ENCODE data around the gene SAMD10. TPM values are rescaled to one million over a fixed set of nuclear protein-coding genes. Genes with fewer than 3 reads are reported as not detected.
"Not testable (repeated sequence)": the region's sequence is repeated elsewhere in the genome, so short reads cannot be mapped to it uniquely, and the experiment has no call there.

The SAMD10 gene
- total RNA-seq, 2 experiments from 2014 or later = 23.7 to 24.5 TPM

GRCh38 chr20:63973636-63974401 lies 5.6 kb downstream of the SAMD10 start:
- H3K9me3 Mint-ChIP-seq = no peaks in the 10 kb centered on the region
- intact Hi-C loops (cut with micrococcal nuclease) = loop anchor here (5.0 to 10.0 kb wide), 3 partner anchors 187 to 339 kb away; partner anchors contain the start of genes LIME1 and SLC2A4RG
- H3K4me1 Mint-ChIP-seq (ENCODE audit: low read depth) = peaks cover 37% of the 10 kb centered on the region
- peaks cover 24% of the 10 kb centered on the region for H3K36me3 Mint-ChIP-seq
- peak overlapping the region; percentile 31 for H3K27ac Mint-ChIP-seq
- no peak overlapping the region for H3K4me3 Mint-ChIP-seq
- H3K27me3 Mint-ChIP-seq = no peaks in the 10 kb centered on the region
- ChIA-PET POLR2A (interaction anchor here (0.6 kb wide), 2 partner anchors 46 to 224 kb away, joined by 3 read pairs; no protein-coding TSS in a partner anchor), CTCF (interaction anchor here (0.6 to 2.8 kb wide), 28 partner anchors 10 to 477 kb away, joined by 3 to 18 read pairs (median 4); partner anchors contain the start of genes ARFRP1, PTK6, TPD52L2 and UCKL1)
- DNase-seq = peak; percentile 83

- intact Hi-C loops (cut with micrococcal nuclease) = loop anchor here (5.0 to 10.0 kb wide), 3 partner anchors 186 to 338 kb away; partner anchors contain the start of genes LIME1 and SLC2A4RG
- H3K9me3 Mint-ChIP-seq = no peaks in the 10 kb centered on the region
- ChIA-PET CTCF (interaction anchor here (0.6 to 2.8 kb wide), 18 partner anchors 9 to 477 kb away, joined by 3 to 18 read pairs (median 5); partner anchors contain the start of genes PTK6 and TPD52L2), POLR2A (no interaction called here)
- H3K27me3 Mint-ChIP-seq = no peaks in the 10 kb centered on the region
- peaks cover 39% of the 10 kb centered on the region for H3K4me1 Mint-ChIP-seq (ENCODE audit: low read depth)
- DNase-seq = no peak
- H3K4me3 Mint-ChIP-seq = no peak overlapping the region
- no peak overlapping the region for H3K27ac Mint-ChIP-seq
- H3K36me3 Mint-ChIP-seq = peaks cover 25% of the 10 kb centered on the region
Measured at GRCh38 chr20:63973160-63973479, 6.3 kb downstream of the SAMD10 start.

GRCh38 chr20:63972312-63973159 lies 6.9 kb downstream of the SAMD10 start:
- ChIA-PET CTCF (interaction anchor here (0.9 to 2.8 kb wide), 7 partner anchors 11 to 476 kb away, joined by 3 to 18 read pairs (median 5); partner anchors contain the start of genes PTK6 and TPD52L2), POLR2A (no interaction called here)
- Mint-ChIP-seq H3K4me1 (ENCODE audit: low read depth) (peaks cover 34% of the 10 kb centered on the region), H3K4me3 (no peak overlapping the region), H3K27ac (no peak overlapping the region), H3K9me3 (no peaks in the 10 kb centered on the region), H3K36me3 (peaks cover 25% of the 10 kb centered on the region), H3K27me3 (no peaks in the 10 kb centered on the region)
- intact Hi-C loops (cut with micrococcal nuclease) = loop anchor here (5.0 to 10.0 kb wide), 3 partner anchors 185 to 338 kb away; partner anchors contain the start of genes LIME1 and SLC2A4RG
- no peak for DNase-seq

- Mint-ChIP-seq H3K4me1 (ENCODE audit: low read depth) (peaks cover 28% of the 10 kb centered on the region), H3K36me3 (peaks cover 20% of the 10 kb centered on the region)
- DNase-seq, H3K27me3 Mint-ChIP-seq, H3K9me3 Mint-ChIP-seq, H3K27ac Mint-ChIP-seq, POLR2A ChIA-PET, H3K4me3 Mint-ChIP-seq: not testable (repeated sequence)
- CTCF ChIA-PET = interaction anchor here (0.7 kb wide), 1 partner anchor 90 kb away, joined by 3 read pairs; no protein-coding TSS in a partner anchor
- intact Hi-C loops (cut with micrococcal nuclease) = loop anchor here (5.0 to 10.0 kb wide), 3 partner anchors 185 to 337 kb away; partner anchors contain the start of genes LIME1 and SLC2A4RG
Measured at GRCh38 chr20:63971960-63972311, 7.5 kb downstream of the SAMD10 start.

GRCh38 chr20:63970714-63971431 lies 8.6 kb downstream of the SAMD10 start:
- Mint-ChIP-seq H3K4me1 (ENCODE audit: low read depth) (peaks cover 17% of the 10 kb centered on the region), H3K9me3 (no peaks in the 10 kb centered on the region), H3K27ac (no peak overlapping the region), H3K27me3 (no peaks in the 10 kb centered on the region), H3K36me3 (peaks cover 12% of the 10 kb centered on the region), H3K4me3 (peak overlapping the region; percentile 65)
- DNase-seq = no peak
- intact Hi-C loops (cut with micrococcal nuclease) = loop anchor here (5.0 to 10.0 kb wide), 3 partner anchors 184 to 336 kb away; partner anchors contain the start of genes LIME1 and SLC2A4RG
- ChIA-PET POLR2A (no interaction called here), CTCF (interaction anchor here (0.6 to 1.0 kb wide), 2 partner anchors 66 to 433 kb away, joined by 3 read pairs; no protein-coding TSS in a partner anchor)

GRCh38 chr20:63969838-63970713 lies 9.4 kb downstream of the SAMD10 start, which contains the start of gene ZNF512B:
Gene ZNF512B (minus strand): TSS chr20:63969930. CDS start chr20:63967950, 1,980 bp downstream.
- H3K4me3 Mint-ChIP-seq = peak within 1 kb of the TSS; percentile 81
- H3K4me1 Mint-ChIP-seq (ENCODE audit: low read depth) = peaks cover 17% of the 10 kb centered on the region
- intact Hi-C loops (cut with micrococcal nuclease) = loop anchor here (5.0 to 10.0 kb wide), 3 partner anchors 183 to 335 kb away; partner anchors contain the start of genes LIME1 and SLC2A4RG
- no peaks in the 10 kb centered on the region for H3K9me3 Mint-ChIP-seq
- CTCF ChIA-PET = interaction anchor here (1.0 kb wide), 1 partner anchor 432 kb away, joined by 3 read pairs; no protein-coding TSS in a partner anchor
- H3K36me3 Mint-ChIP-seq = peaks cover 12% of the 10 kb centered on the region
- POLR2A ChIA-PET = no interaction called here
- peak; percentile 67 for DNase-seq
- peak within 1 kb of the TSS; percentile 78 for H3K27ac Mint-ChIP-seq
- H3K27me3 Mint-ChIP-seq = no peaks in the 10 kb centered on the region

- peak overlapping the region; percentile 78 for H3K27ac Mint-ChIP-seq
- H3K4me1 Mint-ChIP-seq (ENCODE audit: low read depth) = peaks cover 17% of the 10 kb centered on the region
- ChIA-PET CTCF (interaction anchor here (1.3 kb wide), 1 partner anchor 11 kb away, joined by 5 read pairs; the partner anchor contains the start of gene PRPF6), POLR2A (interaction anchor here (1.1 to 1.6 kb wide), 3 partner anchors 10 to 73 kb away, joined by 3 to 5 read pairs (median 3); partner anchors contain the start of gene SAMD10)
- H3K27me3 Mint-ChIP-seq = no peaks in the 10 kb centered on the region
- peak overlapping the region; percentile 81 for H3K4me3 Mint-ChIP-seq
- peak; percentile 48 for DNase-seq
- H3K36me3 Mint-ChIP-seq = peaks cover 11% of the 10 kb centered on the region
- H3K9me3 Mint-ChIP-seq = no peaks in the 10 kb centered on the region
- intact Hi-C loops (cut with micrococcal nuclease) = no loop called here
Measured at GRCh38 chr20:63968928-63969760, 10.3 kb downstream of the SAMD10 start.

- DNase-seq = peak; percentile 7
- CTCF ChIA-PET = interaction anchor here (1.2 to 1.3 kb wide), 2 partner anchors 12 to 70 kb away, joined by 3 to 5 read pairs; partner anchors contain the start of gene PRPF6
- H3K4me1 Mint-ChIP-seq (ENCODE audit: low read depth) = peaks cover 11% of the 10 kb centered on the region
- H3K36me3 Mint-ChIP-seq = peaks cover 10% of the 10 kb centered on the region
- H3K4me3 Mint-ChIP-seq = peak overlapping the region; percentile 81
- POLR2A ChIA-PET = interaction anchor here (1.1 to 1.6 kb wide), 3 partner anchors 9 to 72 kb away, joined by 3 to 5 read pairs (median 3); partner anchors contain the start of gene SAMD10
- intact Hi-C loops (cut with micrococcal nuclease) = no loop called here
- no peaks in the 10 kb centered on the region for H3K9me3 Mint-ChIP-seq
- peak overlapping the region; percentile 78 for H3K27ac Mint-ChIP-seq
- no peaks in the 10 kb centered on the region for H3K27me3 Mint-ChIP-seq
Measured at GRCh38 chr20:63968136-63968927, 11.1 kb downstream of the SAMD10 start.

Measured in activated CD4-positive, alpha-beta memory T cell treated with anti-CD3 and anti-CD28 coated beads for 36 hours (primary cell).